ENCODE data around the gene CCDC87.
"Not testable (repeated sequence)": the region's sequence is repeated elsewhere in the genome, so short reads cannot be mapped to it uniquely, and the experiment has no call there.

CCDC87 gene

DNA sequence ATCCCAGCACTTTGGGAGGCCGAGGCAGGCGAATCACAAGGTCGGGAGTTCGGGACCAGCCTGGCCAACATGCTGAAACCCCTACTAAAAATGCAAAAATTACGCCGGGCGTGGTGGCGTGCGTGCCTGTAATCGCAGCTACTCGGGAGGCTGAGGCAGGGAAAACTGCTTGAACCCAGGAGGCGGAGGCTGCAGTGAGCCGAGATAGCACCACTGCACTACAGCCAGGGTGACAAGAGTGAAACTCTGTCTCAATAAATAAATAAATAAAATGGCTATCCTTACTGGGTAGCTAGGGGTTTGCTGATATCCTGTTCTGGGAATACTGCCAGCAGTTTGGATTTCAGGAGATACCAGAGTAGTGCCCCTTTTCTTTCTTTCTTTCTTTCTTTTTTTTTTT is 21.2 kb upstream of the CCDC87 start:
- no peak for DNase-seq (ENCODE audit: low spot score)

DNA sequence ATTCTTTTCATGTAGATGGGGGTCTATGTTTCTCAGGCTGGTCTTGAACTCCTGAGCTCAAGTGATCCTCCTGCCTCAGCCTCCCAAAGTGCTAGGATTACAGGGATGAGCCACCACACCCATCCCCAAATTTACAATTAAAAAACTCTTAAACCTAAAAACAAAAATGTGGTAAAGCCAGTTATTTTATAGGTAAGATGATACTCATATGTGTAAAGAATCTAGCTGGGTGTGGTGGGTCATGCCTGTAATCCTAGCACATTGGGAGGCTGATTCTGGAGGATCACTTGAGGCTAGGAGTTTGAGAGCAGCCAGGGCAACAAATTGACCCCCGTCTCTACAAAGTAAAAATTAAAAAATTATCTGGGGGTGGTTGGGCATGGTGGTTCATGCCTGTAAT is 19.6 kb upstream of the CCDC87 start:
- DNase-seq (ENCODE audit: low spot score) = no peak

DNA sequence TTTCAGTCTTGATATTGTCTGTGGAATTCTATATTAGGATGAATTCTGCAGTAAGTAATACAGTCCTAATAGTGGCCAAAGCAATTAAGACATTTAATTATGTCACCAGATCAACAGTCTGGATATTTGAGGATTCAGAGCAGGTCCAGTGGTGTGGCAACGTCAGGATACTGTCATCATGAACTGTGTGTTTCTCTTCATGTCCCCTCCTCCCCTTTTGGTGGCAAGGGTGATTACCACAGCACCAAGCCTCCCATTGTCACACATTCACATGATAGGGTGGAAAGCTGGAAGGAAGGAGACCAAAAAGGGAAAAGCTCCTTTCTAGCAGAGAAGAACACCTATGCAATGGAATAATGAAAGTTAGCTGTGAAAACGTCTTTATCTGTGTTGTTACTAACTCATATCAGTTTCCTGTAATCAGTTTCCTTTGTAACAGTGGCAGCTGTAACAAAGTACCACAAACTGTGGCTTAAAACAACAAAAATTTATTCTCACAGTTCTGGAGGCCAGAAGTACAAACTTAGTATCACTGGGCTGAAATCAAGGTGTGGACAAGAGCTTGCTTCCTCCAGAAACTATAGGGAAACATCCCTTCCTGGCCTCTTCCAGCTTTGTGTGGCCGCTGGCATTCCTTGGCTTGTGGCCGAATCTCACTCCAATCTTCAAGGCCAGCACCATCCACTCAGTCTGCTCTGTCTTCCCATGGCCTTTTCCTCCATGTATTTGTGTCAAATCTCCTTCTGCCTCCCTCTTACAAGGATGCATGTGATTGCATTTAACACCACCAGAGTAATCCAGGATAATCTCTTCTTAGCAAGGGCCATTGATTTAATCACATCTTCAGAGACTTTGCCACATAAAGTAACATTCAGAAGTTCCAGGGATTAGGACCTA is 17.1 kb upstream of the CCDC87 start:
- no peak for DNase-seq (ENCODE audit: low spot score)

DNA sequence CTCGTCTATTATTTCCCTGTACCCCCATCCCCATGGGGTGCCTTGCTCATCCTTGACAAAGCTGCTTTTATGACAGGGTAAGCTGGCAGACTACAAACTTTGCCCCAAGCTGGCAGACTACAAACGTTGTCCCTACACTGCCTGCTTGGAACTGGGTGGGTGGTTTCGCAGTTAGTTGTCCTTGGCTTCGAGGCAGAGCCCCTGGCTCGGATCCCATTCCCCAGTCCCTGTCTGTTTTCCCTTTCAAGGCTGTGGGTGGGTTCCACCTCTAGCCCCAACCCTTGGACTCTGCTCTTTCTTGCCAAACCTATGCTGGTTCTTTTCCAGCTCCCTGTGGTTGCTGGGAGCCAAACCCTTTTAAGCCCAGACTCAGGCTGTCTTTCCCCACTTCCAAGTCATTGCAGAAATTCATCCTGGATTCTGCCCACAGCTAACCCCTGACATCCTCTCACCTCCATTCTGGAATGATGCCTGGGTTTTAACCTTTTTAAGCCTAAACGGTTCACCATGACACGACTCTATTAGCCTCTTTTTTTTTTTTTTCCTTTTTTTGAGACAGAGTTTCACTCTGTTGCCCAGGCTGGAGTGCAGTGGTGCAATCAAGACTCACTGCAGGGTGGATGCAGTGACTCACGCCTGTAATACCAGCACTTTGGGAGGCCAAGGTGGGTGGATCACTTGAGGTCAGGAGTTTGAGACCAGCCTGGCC is 14.4 kb upstream of the CCDC87 start:
- peak; percentile 62 for DNase-seq (ENCODE audit: low spot score)

- DNase-seq (ENCODE audit: low spot score) = not testable (repeated sequence)
Observed at GRCh38 chr11:66606608-66607007, 13.7 kb upstream of the CCDC87 start.

DNA sequence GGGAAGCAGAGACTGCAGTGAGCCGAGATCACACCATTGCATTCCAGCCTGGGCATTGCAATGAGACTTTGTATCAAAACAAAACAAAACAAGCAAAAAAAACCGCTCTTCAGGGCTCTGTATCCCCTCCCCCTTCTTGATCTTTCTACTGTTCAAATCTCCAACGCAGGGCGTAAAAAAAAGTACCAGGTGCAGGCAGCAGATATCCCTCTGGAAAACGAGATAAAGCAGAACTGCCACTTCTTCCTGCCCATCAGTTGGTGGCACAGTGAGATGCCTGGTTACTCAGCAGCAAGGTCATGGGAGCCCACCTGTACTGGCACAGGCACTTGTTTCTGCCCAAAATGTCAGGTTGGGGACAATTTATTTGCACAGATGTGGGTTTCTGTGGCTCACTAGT is 11.3 kb upstream of the CCDC87 start:
- no peak for DNase-seq (ENCODE audit: low spot score)

GRCh38 chr11:66603072-66603471 is 10.2 kb upstream of the CCDC87 start:
- DNase-seq (ENCODE audit: low spot score) = no peak

DNA sequence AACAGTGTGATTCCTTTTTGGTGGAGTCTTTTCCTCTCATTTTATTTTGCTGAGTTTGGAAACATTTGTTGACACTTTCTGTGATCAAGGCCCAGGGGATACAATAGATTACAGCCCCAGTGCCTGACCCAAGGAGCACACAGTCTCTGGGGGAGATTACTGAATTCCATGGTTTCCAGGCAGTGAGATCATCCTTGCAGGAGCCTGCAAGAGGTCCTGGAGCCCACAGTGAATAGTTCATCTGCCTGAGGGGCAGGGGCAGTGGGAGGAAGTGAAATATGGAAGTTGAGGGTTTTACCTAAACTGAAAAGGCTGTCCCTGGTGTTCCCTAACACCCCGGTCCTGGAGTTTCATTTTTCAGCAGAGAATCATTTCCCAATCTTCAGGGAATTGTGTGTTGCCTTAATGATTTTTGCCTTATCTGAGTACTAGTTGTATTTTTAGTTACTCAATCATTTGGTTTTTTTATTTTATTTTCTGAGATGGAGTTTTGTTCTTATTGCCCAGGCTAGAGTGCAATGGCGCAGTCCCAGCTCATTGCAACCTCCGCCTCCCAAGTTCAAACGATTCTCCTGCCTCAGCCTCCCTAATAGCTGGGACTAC is 7.9 kb upstream of the CCDC87 start:
- no peak for DNase-seq (ENCODE audit: low spot score)

- no peak for DNase-seq (ENCODE audit: low spot score)
Observed at GRCh38 chr11:66600219-66600618, 7.4 kb upstream of the CCDC87 start.

DNA sequence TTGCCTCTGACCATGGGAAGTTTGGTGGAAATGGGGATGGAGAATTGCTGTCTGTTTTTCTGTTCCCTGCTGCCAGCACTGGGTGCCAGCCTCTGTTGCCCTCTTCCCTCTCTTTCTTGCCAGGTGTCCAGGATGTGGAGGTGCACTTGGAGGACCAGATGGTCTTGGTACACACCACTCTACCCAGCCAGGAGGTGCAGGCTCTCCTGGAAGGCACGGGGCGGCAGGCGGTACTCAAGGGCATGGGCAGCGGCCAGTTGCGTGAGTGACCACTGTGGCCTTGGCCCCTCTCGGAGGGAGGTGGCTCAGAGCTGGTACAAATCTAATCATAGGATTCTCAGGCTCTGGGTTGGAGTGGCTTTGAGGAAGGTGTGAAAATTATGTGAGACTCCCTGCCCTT is 6.1 kb upstream of the CCDC87 start:
- no peak for DNase-seq (ENCODE audit: low spot score)

- no peak for DNase-seq (ENCODE audit: low spot score)
Observed at GRCh38 chr11:66595245-66595904, 2.5 kb upstream of the CCDC87 start.

DNA sequence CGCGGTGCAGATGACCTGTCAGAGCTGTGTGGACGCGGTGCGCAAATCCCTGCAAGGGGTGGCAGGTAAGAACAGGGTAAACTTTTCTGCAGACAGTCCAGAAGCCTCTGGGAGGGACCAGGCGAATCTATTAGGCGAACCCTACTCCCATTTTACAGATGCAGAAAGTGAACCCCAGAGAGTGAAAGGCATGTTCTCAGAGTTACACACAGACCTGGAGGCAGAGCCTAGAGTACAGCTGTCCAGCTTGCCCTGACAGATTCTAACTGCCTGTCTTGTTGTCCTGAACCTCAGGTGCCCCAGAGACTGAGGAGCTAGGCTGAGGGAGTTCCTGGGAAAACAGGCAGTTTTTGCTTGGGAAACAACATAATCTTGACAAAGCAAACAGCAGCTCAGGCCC is 787 bp upstream of the CCDC87 start:
- no peak for DNase-seq (ENCODE audit: low spot score)

DNA sequence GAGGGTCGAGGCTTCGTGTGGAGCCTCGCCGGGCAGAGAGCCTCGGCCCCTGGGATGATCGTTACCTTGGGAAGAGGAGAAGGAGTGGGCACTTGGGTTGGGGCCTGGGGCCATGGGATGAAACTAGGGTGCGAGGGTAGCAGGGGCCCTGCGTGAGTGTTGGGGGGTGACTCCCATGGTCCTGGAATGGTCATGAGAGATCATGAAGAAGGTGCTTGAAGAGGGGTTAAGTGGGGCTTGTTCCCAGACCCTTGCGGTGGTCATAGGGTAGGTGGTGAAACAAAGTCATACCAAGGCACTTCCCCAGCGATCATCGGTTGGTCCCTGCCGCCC is 406 bp upstream of the CCDC87 start:
- no peak for DNase-seq (ENCODE audit: low spot score)

DNA sequence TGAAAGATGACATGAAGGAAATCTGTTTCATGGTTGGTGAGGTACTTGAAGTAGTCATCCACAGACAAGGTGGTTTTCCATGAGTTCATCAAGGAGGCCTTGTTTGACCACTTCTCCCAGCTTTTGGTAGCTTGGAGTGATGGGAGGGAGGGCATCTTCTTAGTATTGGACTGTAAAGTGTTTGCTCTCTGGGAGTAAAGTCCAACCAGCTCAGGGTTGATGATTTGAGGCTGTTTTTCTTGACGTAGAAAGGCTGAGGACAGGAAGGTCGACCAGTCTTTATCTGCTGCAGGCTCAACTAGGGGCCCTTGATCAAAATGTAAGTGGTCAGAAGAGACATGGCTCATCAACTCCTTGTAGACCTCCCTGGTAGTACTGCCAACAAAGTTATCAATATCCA is 1.7 kb downstream of the CCDC87 start:
- DNase-seq (ENCODE audit: low spot score) = no peak

DNA sequence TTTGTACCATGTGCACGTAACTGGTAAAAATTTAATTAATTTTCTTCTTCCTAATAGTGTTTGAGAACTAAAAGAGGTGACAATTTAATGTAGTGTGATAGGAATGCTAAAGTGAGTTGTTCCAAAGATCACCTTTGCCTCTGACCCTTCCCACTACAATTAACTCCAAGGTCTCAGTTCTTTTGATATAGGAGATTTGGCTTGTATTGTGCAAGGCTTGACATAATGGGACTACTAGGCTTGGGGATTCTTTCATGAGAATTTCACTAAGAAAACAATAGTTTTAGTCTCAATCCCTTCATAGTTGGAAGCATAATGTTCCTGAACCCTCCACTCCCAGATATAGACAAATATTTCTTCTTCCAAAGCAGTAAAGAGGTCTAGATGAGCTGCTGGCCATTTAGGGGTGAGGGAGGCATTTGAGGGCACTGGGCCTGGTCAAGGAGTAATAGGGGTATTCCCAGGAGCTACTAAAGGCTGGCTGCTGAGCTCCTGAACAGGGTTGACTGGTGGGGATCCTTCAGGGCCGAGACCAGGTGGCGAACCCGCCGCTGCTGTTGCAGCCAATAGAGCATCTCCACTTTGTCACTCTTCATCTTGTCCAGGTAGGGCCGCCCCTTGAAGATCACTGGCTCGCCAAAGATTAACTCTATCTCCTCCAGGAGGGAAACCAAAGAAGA is 2.7 kb downstream of the CCDC87 start:
- DNase-seq (ENCODE audit: low spot score) = no peak

- DNase-seq (ENCODE audit: low spot score) = not testable (repeated sequence)
Observed at GRCh38 chr11:66589315-66589714, 3.5 kb downstream of the CCDC87 start.

GRCh38 chr11:66586136-66586535 is 6.7 kb downstream of the CCDC87 start:
- DNase-seq (ENCODE audit: low spot score) = no peak

GRCh38 chr11:66585447-66585846 is 7.4 kb downstream of the CCDC87 start:
- DNase-seq (ENCODE audit: low spot score) = not testable (repeated sequence)

- not testable (repeated sequence) for DNase-seq (ENCODE audit: low spot score)
Observed at GRCh38 chr11:66582565-66583147, 10.2 kb downstream of the CCDC87 start.

GRCh38 chr11:66581261-66581660 is 11.6 kb downstream of the CCDC87 start:
- no peak for DNase-seq (ENCODE audit: low spot score)

GRCh38 chr11:66580803-66581202 is 12.1 kb downstream of the CCDC87 start:
- DNase-seq (ENCODE audit: low spot score) = no peak
